HL-60/S4 (cell line): ENCODE measurements around the gene RPA1.

ENCODE experiments used
- in situ Hi-C: fragments of 300-500 bp; cut with MboI; formaldehyde crosslinking; loops from 2 replicates; pipeline ENCODE4 v1.14.3; 2022; ENCODE audit warnings: low sequenced_read_pairs

The RPA1 gene

GRCh38 chr17:1939981-1940809 lies 110.4 kb downstream of the RPA1 start:
- in situ Hi-C loops, result no loop called here

- in situ Hi-C loops, result no loop called here
Measured at GRCh38 chr17:1940810-1941185, 111.0 kb downstream of the RPA1 start.

- in situ Hi-C loops, result no loop called here
Measured at GRCh38 chr17:1941272-1942065, 111.7 kb downstream of the RPA1 start.

- in situ Hi-C loops, result no loop called here
Measured at GRCh38 chr17:1942066-1942365, 112.2 kb downstream of the RPA1 start.

GRCh38 chr17:1942666-1943435 lies 113.0 kb downstream of the RPA1 start:
- in situ Hi-C loops, result no loop called here

- in situ Hi-C loops, result no loop called here
Measured at GRCh38 chr17:1943436-1943831, 113.6 kb downstream of the RPA1 start.

- in situ Hi-C loops, result no loop called here
Measured at GRCh38 chr17:1945621-1946020, 115.8 kb downstream of the RPA1 start.

- in situ Hi-C loops, result no loop called here
Measured at GRCh38 chr17:1946021-1946932, 116.5 kb downstream of the RPA1 start.

- in situ Hi-C loops, result no loop called here
Measured at GRCh38 chr17:1947229-1947742, 117.5 kb downstream of the RPA1 start.

GRCh38 chr17:1947743-1948516 lies 118.1 kb downstream of the RPA1 start:
- in situ Hi-C loops, result no loop called here

GRCh38 chr17:1948517-1948825 lies 118.7 kb downstream of the RPA1 start:
- in situ Hi-C loops, result no loop called here
